Nephron (organoid): Measurements from ENCODE around the gene SUMF1.
A peak's percentile ranks its signal among the peaks of the same experiment; 100 is the strongest.
"Not testable (repeated sequence)": the region's sequence is repeated elsewhere in the genome, so short reads cannot be mapped to it uniquely, and the experiment has no call there.

Experiments used
- H3K27ac Mint-ChIP-seq, 3 experiments: 2 replicates each; pipeline ENCODE4 v1.8.0; 2020; ENCODE audit warnings: mixed read lengths in 3 of 3, mild to moderate bottlenecking in 2 of 3, moderate library complexity in 1 of 3
- H3K27me3 Mint-ChIP-seq: 2 replicates; pipeline ENCODE4 v1.8.0; 2021; ENCODE audit warnings: low read depth, mild to moderate bottlenecking, moderate library complexity, mixed read lengths
- H3K36me3 Mint-ChIP-seq: 2 replicates; pipeline ENCODE4 v1.8.0; 2020; ENCODE audit warnings: low read depth, mixed read lengths
- H3K4me1 Mint-ChIP-seq: 2 replicates; pipeline ENCODE4 v1.8.0; 2020; ENCODE audit warnings: mixed read lengths
- H3K4me3 Mint-ChIP-seq, 3 experiments: 2 replicates each; pipeline ENCODE4 v1.8.0; 2020; ENCODE audit warnings: mild to moderate bottlenecking in 3 of 3, mixed read lengths in 3 of 3, moderate library complexity in 2 of 3
- H3K9me3 Mint-ChIP-seq: 2 replicates; pipeline ENCODE4 v1.8.0; 2020; ENCODE audit warnings: mixed read lengths
- TF ChIP-seq, protein P1 (sequence below), 3 experiments: fragments of 200-600 bp; sonication (generic); IDR thresholded peaks; one replicate each; pipeline ENCODE4 v1.5.0; 2021; ENCODE audit warnings: antibody characterized with exemption in 3 of 3; ENCODE audit not compliant: unreplicated experiment in 3 of 3

Gene SUMF1

DNA sequence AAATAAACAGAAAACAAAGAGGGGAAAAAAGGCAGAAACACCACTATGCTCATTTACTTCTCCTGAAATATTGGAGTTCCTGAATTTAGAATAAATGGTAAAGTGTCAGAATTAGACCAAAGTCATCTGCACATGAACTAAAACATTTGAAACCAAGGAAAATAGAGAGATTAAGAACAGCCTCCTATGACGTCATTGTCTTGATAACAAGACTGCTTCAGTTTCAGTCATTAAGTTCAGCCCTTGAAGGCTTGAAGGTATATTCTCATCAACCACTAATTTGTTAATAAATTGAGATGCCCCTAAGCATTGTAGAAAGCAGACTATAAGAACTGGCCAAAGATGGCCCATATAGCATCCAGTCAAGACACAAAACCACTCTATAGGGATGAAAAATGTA, 2.5 kb downstream of the SUMF1 start:
- Mint-ChIP-seq H3K27me3 (no peaks in the 10 kb centered on the region), H3K27ac (no peak overlapping the region), H3K4me1 (peaks cover 11% of the 10 kb centered on the region), H3K36me3 (no peaks in the 10 kb centered on the region), H3K4me3 (peak overlapping the region; percentile 85 to 93 (median 86)), H3K9me3 (no peaks in the 10 kb centered on the region)
- TF ChIP-seq, protein P1, sequence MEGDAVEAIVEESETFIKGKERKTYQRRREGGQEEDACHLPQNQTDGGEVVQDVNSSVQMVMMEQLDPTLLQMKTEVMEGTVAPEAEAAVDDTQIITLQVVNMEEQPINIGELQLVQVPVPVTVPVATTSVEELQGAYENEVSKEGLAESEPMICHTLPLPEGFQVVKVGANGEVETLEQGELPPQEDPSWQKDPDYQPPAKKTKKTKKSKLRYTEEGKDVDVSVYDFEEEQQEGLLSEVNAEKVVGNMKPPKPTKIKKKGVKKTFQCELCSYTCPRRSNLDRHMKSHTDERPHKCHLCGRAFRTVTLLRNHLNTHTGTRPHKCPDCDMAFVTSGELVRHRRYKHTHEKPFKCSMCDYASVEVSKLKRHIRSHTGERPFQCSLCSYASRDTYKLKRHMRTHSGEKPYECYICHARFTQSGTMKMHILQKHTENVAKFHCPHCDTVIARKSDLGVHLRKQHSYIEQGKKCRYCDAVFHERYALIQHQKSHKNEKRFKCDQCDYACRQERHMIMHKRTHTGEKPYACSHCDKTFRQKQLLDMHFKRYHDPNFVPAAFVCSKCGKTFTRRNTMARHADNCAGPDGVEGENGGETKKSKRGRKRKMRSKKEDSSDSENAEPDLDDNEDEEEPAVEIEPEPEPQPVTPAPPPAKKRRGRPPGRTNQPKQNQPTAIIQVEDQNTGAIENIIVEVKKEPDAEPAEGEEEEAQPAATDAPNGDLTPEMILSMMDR (IDR thresholded peaks at IDR 0.05; ENCODE audit: unreplicated experiment in 3 of 3): no peak

GRCh38 chr3:4462369-4463040, 4.6 kb downstream of the SUMF1 start:
- Mint-ChIP-seq H3K4me1 (peaks cover 11% of the 10 kb centered on the region), H3K4me3 (no peak overlapping the region), H3K27ac (no peak overlapping the region), H3K36me3 (no peaks in the 10 kb centered on the region), H3K27me3 (no peaks in the 10 kb centered on the region), H3K9me3 (no peaks in the 10 kb centered on the region)
- TF ChIP-seq, protein P1 (IDR thresholded peaks at IDR 0.05; ENCODE audit: unreplicated experiment in 3 of 3): no peak

DNA sequence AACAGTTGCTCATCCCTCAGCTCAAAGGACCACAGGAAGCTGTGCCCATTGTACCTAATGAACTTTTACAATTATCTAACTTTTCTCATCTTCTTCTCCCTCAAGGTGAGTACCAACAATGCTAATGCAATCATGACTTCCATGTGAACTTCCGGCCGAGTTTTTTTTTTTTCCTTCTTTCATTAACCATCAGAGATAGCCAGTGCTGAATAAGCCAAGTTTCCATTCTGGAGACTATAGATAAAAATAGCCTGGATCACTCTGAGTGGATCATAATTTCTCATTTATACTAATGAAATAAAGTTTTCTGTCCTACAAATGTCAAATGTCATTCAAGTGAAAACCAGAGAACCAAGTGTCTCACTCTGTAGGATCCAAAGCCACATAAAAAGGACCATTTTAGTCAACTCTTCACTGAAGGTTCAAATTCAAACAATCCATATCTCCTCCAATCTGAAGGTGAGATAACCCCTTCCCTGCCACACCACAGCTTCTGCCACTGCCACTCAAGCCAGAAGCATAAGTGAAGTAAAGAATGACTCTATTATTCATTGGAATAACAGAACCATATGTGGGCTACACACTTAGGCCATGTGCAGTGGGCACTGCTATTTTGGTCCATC, 5.5 kb downstream of the SUMF1 start:
- Mint-ChIP-seq H3K4me3 (no peak overlapping the region), H3K9me3 (no peaks in the 10 kb centered on the region)

GRCh38 chr3:4460334-4460733, 6.7 kb downstream of the SUMF1 start:
- no peaks in the 10 kb centered on the region for H3K27me3 Mint-ChIP-seq
- no peaks in the 10 kb centered on the region for H3K36me3 Mint-ChIP-seq
- no peak overlapping the region for H3K4me3 Mint-ChIP-seq
- no peak overlapping the region for H3K27ac Mint-ChIP-seq
- TF ChIP-seq, protein P1 (IDR thresholded peaks at IDR 0.05; ENCODE audit: unreplicated experiment in 3 of 3): no peak
- H3K9me3 Mint-ChIP-seq: no peaks in the 10 kb centered on the region
- peaks cover under 1% of the 10 kb centered on the region for H3K4me1 Mint-ChIP-seq

More for the DNA sequence above, 5.5 kb downstream of the SUMF1 start:
- TF ChIP-seq, protein P1 (IDR thresholded peaks at IDR 0.05; ENCODE audit: unreplicated experiment in 3 of 3): no peak
- Mint-ChIP-seq H3K27ac (no peak overlapping the region), H3K4me1 (peaks cover 7% of the 10 kb centered on the region), H3K36me3 (no peaks in the 10 kb centered on the region), H3K27me3 (no peaks in the 10 kb centered on the region)

- Mint-ChIP-seq H3K9me3 (no peaks in the 10 kb centered on the region), H3K27ac (no peak overlapping the region), H3K36me3 (no peaks in the 10 kb centered on the region), H3K27me3 (no peaks in the 10 kb centered on the region), H3K4me1 (no peaks in the 10 kb centered on the region), H3K4me3 (no peak overlapping the region)
- TF ChIP-seq, protein P1 (IDR thresholded peaks at IDR 0.05; ENCODE audit: unreplicated experiment in 3 of 3): no peak
Measured at GRCh38 chr3:4458961-4459360, 8.1 kb downstream of the SUMF1 start.

DNA sequence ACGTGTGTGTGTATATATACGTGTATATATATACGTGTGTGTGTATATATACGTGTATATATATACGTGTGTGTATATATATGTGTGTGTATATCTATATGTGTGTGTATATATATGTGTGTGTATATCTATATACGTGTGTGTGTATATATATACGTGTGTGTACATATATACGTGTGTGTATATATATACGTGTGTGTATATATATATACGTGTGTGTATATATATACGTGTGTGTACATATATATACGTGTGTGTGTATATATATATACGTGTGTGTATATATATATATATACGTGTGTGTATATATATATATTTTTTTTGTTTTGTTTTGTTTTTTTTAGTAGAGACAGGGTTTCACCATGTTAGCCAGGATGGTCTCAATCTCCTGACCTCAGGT, 10.3 kb downstream of the SUMF1 start:
- not testable (repeated sequence) for H3K9me3 Mint-ChIP-seq, H3K4me1 Mint-ChIP-seq, H3K27me3 Mint-ChIP-seq, H3K4me3 Mint-ChIP-seq, H3K27ac Mint-ChIP-seq, H3K36me3 Mint-ChIP-seq
